ENCODE measurements around the gene CRYBB1. TPM values are rescaled to one million over a fixed set of nuclear protein-coding genes. Genes with fewer than 3 reads are reported as not detected.

CRYBB1 gene
- polyA plus RNA-seq, 3 donors, result 0.33 to 1.6 (median 0.78) TPM

DNA sequence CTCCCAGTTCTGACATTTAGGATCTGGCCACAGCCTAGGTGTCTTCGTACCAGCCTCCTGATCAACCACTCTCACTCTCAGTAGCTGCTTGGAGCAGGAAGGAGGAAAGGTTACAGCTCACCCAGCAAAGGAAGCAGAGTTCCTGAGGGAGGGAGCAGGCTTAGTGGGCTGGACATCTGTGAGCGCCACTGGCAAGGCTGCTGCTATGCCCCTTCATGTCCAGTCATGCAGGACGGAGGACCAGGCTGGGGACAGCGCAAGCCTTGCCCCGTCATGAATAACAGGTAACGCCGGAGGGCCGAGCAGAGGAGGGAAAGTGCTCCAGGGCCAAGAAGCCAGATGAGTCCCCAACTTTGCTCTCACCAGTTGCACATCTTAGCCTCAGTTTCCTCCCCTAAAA is 53.6 kb downstream of the CRYBB1 start:
- TF ChIP-seq, protein P1, sequence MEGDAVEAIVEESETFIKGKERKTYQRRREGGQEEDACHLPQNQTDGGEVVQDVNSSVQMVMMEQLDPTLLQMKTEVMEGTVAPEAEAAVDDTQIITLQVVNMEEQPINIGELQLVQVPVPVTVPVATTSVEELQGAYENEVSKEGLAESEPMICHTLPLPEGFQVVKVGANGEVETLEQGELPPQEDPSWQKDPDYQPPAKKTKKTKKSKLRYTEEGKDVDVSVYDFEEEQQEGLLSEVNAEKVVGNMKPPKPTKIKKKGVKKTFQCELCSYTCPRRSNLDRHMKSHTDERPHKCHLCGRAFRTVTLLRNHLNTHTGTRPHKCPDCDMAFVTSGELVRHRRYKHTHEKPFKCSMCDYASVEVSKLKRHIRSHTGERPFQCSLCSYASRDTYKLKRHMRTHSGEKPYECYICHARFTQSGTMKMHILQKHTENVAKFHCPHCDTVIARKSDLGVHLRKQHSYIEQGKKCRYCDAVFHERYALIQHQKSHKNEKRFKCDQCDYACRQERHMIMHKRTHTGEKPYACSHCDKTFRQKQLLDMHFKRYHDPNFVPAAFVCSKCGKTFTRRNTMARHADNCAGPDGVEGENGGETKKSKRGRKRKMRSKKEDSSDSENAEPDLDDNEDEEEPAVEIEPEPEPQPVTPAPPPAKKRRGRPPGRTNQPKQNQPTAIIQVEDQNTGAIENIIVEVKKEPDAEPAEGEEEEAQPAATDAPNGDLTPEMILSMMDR (IDR thresholded peaks at IDR 0.05), result no peak
- Histone ChIP-seq H4K20me1 (ENCODE audit: insufficient read depth, low read length) (peaks cover 94% of the 10 kb centered on the region), H3K36me3 (replicated peaks in 1 of 2; ENCODE audit: control insufficient read depth in 1 of 2, insufficient read depth in 2 of 2, low read length in 2 of 2) (peaks cover 22 to 30% of the 10 kb centered on the region in 2 donors), H3K4me3 (replicated peaks in 1 of 3; ENCODE audit: low read depth in 2 of 3, low read length in 3 of 3) (no peak overlapping the region), H2AFZ (ENCODE audit: insufficient read depth, low read depth, low read length, poor library complexity, severe bottlenecking) (no peak overlapping the region), H3K27ac (ENCODE audit: low read depth in 1 of 2, low read length in 2 of 2) (no peak overlapping the region), H3K9ac (ENCODE audit: insufficient read depth, low read length, poor library complexity, severe bottlenecking) (no peak overlapping the region), H3K4me1 (ENCODE audit: control insufficient read depth in 1 of 2, insufficient read depth in 2 of 2, low read length in 2 of 2) (peaks cover 9% of the 10 kb centered on the region in 2 donors), H3K9me3 (replicated peaks in 1 of 2; ENCODE audit: control insufficient read depth in 1 of 2, insufficient read depth in 1 of 2, low read length in 2 of 2) (no peaks in the 10 kb centered on the region), H3K79me2 (ENCODE audit: insufficient read depth, low read length) (peaks cover 89% of the 10 kb centered on the region), H3K27me3 (ENCODE audit: control insufficient read depth in 2 of 2, insufficient read depth in 2 of 2, low read length in 2 of 2) (no peaks in the 10 kb centered on the region), H3K4me2 (replicated peaks; ENCODE audit: extremely low read depth, low read length, poor library complexity, severe bottlenecking) (no peak overlapping the region)
- Mint-ChIP-seq H3K36me3 (peaks cover 25 to 47% of the 10 kb centered on the region in 2 donors), H3K27me3 (ENCODE audit: low read depth in 3 of 3) (peaks cover 0 to 2% (median 0%) of the 10 kb centered on the region in 3 donors), H3K4me1 (peaks cover 23% of the 10 kb centered on the region), H3K27ac (peak overlapping the region in 2 of 7 donors; percentile 14 to 21), H3K9me3 (peaks cover 0 to 1% (median 0%) of the 10 kb centered on the region in 7 donors), H3K4me3 (no peak overlapping the region)
- intact Hi-C loops (cut with micrococcal nuclease), result no loop called here
- no peak for DNase-seq
- whole genome bisulfite sequencing (ENCODE audit: insufficient coverage), result 94% methylated on average over 7 of the region's 8 CpGs

DNA sequence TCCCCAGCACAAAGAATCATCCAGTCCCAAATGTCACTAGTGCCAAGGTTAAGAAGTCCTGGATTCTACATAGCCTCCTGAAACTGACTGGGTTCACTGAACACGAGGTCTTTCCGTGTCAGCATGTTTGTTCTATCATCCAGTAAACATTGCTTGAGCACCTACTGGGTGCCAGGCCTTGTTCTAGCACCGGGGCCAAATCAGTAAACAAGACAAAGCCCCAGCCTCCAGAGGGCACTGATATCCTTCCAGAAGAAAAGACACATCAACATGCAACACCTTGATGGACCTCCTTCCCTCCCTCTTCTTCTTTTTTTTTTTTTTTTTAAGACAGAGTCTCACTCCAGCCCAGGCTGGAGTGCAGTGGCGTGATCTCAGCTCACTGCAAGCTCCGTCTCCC is 54.8 kb downstream of the CRYBB1 start:
- Histone ChIP-seq H3K36me3 (replicated peaks in 1 of 2; ENCODE audit: control insufficient read depth in 1 of 2, insufficient read depth in 2 of 2, low read length in 2 of 2) (peaks cover 22 to 27% of the 10 kb centered on the region in 2 donors), H3K27ac (ENCODE audit: low read depth in 1 of 2, low read length in 2 of 2) (no peak overlapping the region), H3K4me3 (replicated peaks in 1 of 3; ENCODE audit: low read depth in 2 of 3, low read length in 3 of 3) (no peak overlapping the region), H3K27me3 (ENCODE audit: control insufficient read depth in 2 of 2, insufficient read depth in 2 of 2, low read length in 2 of 2) (no peaks in the 10 kb centered on the region), H3K9ac (ENCODE audit: insufficient read depth, low read length, poor library complexity, severe bottlenecking) (no peak overlapping the region), H3K4me1 (ENCODE audit: control insufficient read depth in 1 of 2, insufficient read depth in 2 of 2, low read length in 2 of 2) (peaks cover 9% of the 10 kb centered on the region in 2 donors), H3K4me2 (replicated peaks; ENCODE audit: extremely low read depth, low read length, poor library complexity, severe bottlenecking) (no peak overlapping the region), H4K20me1 (ENCODE audit: insufficient read depth, low read length) (peaks cover 93% of the 10 kb centered on the region), H3K9me3 (replicated peaks in 1 of 2; ENCODE audit: control insufficient read depth in 1 of 2, insufficient read depth in 1 of 2, low read length in 2 of 2) (no peaks in the 10 kb centered on the region), H3K79me2 (ENCODE audit: insufficient read depth, low read length) (peaks cover 89% of the 10 kb centered on the region), H2AFZ (ENCODE audit: insufficient read depth, low read depth, low read length, poor library complexity, severe bottlenecking) (no peak overlapping the region)
- no peak for DNase-seq
- Mint-ChIP-seq H3K27me3 (ENCODE audit: low read depth in 3 of 3) (peaks cover 0 to 2% (median 0%) of the 10 kb centered on the region in 3 donors), H3K36me3 (peaks cover 21 to 47% of the 10 kb centered on the region in 2 donors), H3K27ac (no peak overlapping the region), H3K4me3 (peak overlapping the region in 1 of 2 donors; percentile 54), H3K9me3 (peaks cover 0 to 1% (median 0%) of the 10 kb centered on the region in 7 donors), H3K4me1 (peaks cover 15% of the 10 kb centered on the region)
- WGBS (ENCODE audit: insufficient coverage), result 87% methylated on average over 3 of the region's 5 CpGs
- TF ChIP-seq, protein P1 (IDR thresholded peaks at IDR 0.05), result no peak
- intact Hi-C loops (cut with micrococcal nuclease), result no loop called here

Data from CD14-positive monocyte (primary cell).